NT2/D1 (cell line): Measurements from ENCODE around the gene KCNK7.

Source experiments
- SUZ12 ChIP-seq: IDR thresholded peaks from 2 replicates; pipeline ENCODE4 v1.6.1; 2011; ENCODE audit not compliant: insufficient read length, insufficient read depth; ENCODE audit errors: extremely low read depth
- YY1 ChIP-seq: IDR thresholded peaks from 2 replicates; pipeline ENCODE4 v1.6.1; 2011; ENCODE audit not compliant: insufficient read length, insufficient read depth
- ZNF274 ChIP-seq: IDR thresholded peaks from 2 replicates; pipeline ENCODE4 v1.6.1; 2011; ENCODE audit warnings: mild to moderate bottlenecking, low read depth, low read length

DNA sequence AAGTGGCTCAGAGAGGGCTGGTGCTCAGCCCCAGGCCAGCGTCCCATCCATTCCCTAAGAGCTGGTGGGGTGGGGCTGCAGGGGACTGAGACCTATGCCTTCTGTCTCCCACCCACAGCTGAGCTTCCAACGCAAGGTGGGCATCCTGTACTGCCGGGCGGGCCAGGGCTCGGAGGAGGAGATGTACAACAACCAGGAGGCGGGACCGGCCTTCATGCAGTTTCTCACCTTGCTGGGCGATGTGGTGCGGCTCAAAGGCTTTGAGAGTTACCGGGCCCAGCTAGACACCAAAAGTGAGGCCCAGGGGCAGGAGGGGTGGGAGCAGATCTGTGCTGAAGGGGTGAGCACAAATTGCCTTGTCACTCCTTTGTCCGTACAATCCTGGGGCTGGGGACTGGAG is 49.2 kb upstream of the KCNK7 start:
- TF ChIP-seq ZNF274 (no peak), YY1 (no peak), SUZ12 (no peak)
